SKM-1 (cell line): ENCODE measurements around the gene AFG3L2.
A peak's percentile ranks its signal among the peaks of the same experiment; 100 is the strongest.

Experiments
- DNase-seq: peaks from one replicate; lab custom pipeline; 2025; ENCODE audit not compliant: unreplicated experiment; lab: John Stamatoyannopoulos, UW

AFG3L2 gene

GRCh38 chr18:12326711-12327460 is 50.1 kb downstream of the AFG3L2 start:
- no peak for DNase-seq

- no peak for DNase-seq
These were observed 51.2 kb downstream of the AFG3L2 start for GRCh38 chr18:12325726-12326245.

- DNase-seq, result no peak
These were observed 51.9 kb downstream of the AFG3L2 start for GRCh38 chr18:12324991-12325725.

GRCh38 chr18:12321333-12321732 is 55.7 kb downstream of the AFG3L2 start:
- no peak for DNase-seq

- DNase-seq, result no peak
These were observed 58.2 kb downstream of the AFG3L2 start for GRCh38 chr18:12318857-12319256.

GRCh38 chr18:12318334-12318697 is 58.7 kb downstream of the AFG3L2 start:
- no peak for DNase-seq

- no peak for DNase-seq
These were observed 59.2 kb downstream of the AFG3L2 start for GRCh38 chr18:12317664-12318333.

GRCh38 chr18:12315911-12316310 is 61.1 kb downstream of the AFG3L2 start:
- no peak for DNase-seq

- DNase-seq, result no peak
These were observed 61.5 kb downstream of the AFG3L2 start for GRCh38 chr18:12315490-12315889.

GRCh38 chr18:12314591-12315305 is 62.3 kb downstream of the AFG3L2 start:
- DNase-seq, result no peak

GRCh38 chr18:12313530-12314245 is 63.3 kb downstream of the AFG3L2 start:
- no peak for DNase-seq

GRCh38 chr18:12312976-12313375 is 64.1 kb downstream of the AFG3L2 start:
- DNase-seq, result no peak

GRCh38 chr18:12310762-12311161 is 66.3 kb downstream of the AFG3L2 start:
- DNase-seq, result no peak

- DNase-seq, result no peak
These were observed 67.3 kb downstream of the AFG3L2 start for GRCh38 chr18:12309683-12310198.

GRCh38 chr18:12308386-12309100 is 68.5 kb downstream of the AFG3L2 start:
- peak; percentile 23 for DNase-seq

- DNase-seq, result peak; percentile 36
These were observed 69.2 kb downstream of the AFG3L2 start, which contains the start of gene TUBB6 for GRCh38 chr18:12307701-12308385. TUBB6 (plus strand) TSS chr18:12308241; CDS start chr18:12308293, 52 bp downstream.

GRCh38 chr18:12306752-12307700 is 70.0 kb downstream of the AFG3L2 start:
- no peak for DNase-seq
